Left ventricle myocardium inferior (tissue), 1 donor: ENCODE data around the gene MAP3K5. TPM values are rescaled to one million over a fixed set of nuclear protein-coding genes. Genes with fewer than 3 reads are reported as not detected.
A peak's percentile ranks its signal among the peaks of the same experiment; 100 is the strongest.

Source experiments
- DNase-seq: peaks from one replicate; pipeline ENCODE4 v3.0.0-alpha.2; 2020
- H3K27ac ChIP-seq: fragments of 200-600 bp; replicated peaks from 2 replicates; pipeline ENCODE4 v1.8.0; 2021
- H3K27me3 ChIP-seq: fragments of 200-600 bp; 2 replicates; pipeline ENCODE4 v1.8.0; 2021; ENCODE audit warnings: low read depth
- H3K36me3 ChIP-seq: fragments of 200-600 bp; 2 replicates; pipeline ENCODE4 v1.8.0; 2021
- H3K4me1 ChIP-seq: fragments of 200-600 bp; 2 replicates; pipeline ENCODE4 v1.8.0; 2021
- H3K4me3 ChIP-seq: fragments of 200-600 bp; 2 replicates; pipeline ENCODE4 v1.8.0; 2021; ENCODE audit warnings: mild to moderate bottlenecking, moderate library complexity
- H3K9me3 ChIP-seq: fragments of 200-600 bp; replicated peaks from 2 replicates; pipeline ENCODE4 v1.8.0; 2021
- CTCF ChIP-seq: fragments of 200-600 bp; IDR thresholded peaks from 2 replicates; pipeline ENCODE4 v1.8.0; 2021; ENCODE audit warnings: antibody characterized with exemption, mild to moderate bottlenecking, borderline replicate concordance
- intact Hi-C: fragments of 100-400 bp; cut with micrococcal nuclease; formaldehyde crosslinking; loops from one replicate; pipeline ENCODE4 v1.11.0; 2022
- total RNA-seq: library from RNA; stranded (reverse); fragmentation: NEBNext Ultra II Directional; extraction: Animal tissue kit (Norgen Biotek cat#: 25700); gene quantifications from one replicate; pipeline ENCODE4 v1.2.1, GENCODE V29; 2021
- donor health status: DM: no; HTN: yes; CAD: no; lungs with severe emphysema.

Gene MAP3K5
- total RNA-seq, 1 donor from 2014 or later, result 44.1 TPM

GRCh38 chr6:136738692-136739057, 53.6 kb downstream of the MAP3K5 start:
- intact Hi-C loops, result no loop called here
- Histone ChIP-seq H3K4me1 (peaks cover 68% of the 10 kb centered on the region), H3K27me3 (no peaks in the 10 kb centered on the region), H3K36me3 (no peaks in the 10 kb centered on the region), H3K27ac (peak overlapping the region; percentile 76), H3K9me3 (no peaks in the 10 kb centered on the region), H3K4me3 (peak overlapping the region; percentile 28)
- no peak for TF ChIP-seq CTCF
- DNase-seq, result no peak

- Histone ChIP-seq H3K4me3 (peak overlapping the region; percentile 28), H3K36me3 (no peaks in the 10 kb centered on the region), H3K9me3 (no peaks in the 10 kb centered on the region), H3K27ac (peak overlapping the region; percentile 76), H3K27me3 (no peaks in the 10 kb centered on the region), H3K4me1 (peaks cover 68% of the 10 kb centered on the region)
- DNase-seq, result no peak
- TF ChIP-seq CTCF, result no peak
- intact Hi-C loops, result no loop called here
Observed at GRCh38 chr6:136737871-136738691, 54.2 kb downstream of the MAP3K5 start.

GRCh38 chr6:136737374-136737844, 54.9 kb downstream of the MAP3K5 start:
- peaks cover 72% of the 10 kb centered on the region for H3K4me1 ChIP-seq
- peak overlapping the region; percentile 28 for H3K4me3 ChIP-seq
- no peaks in the 10 kb centered on the region for H3K9me3 ChIP-seq
- no peaks in the 10 kb centered on the region for H3K27me3 ChIP-seq
- DNase-seq, result no peak
- no peaks in the 10 kb centered on the region for H3K36me3 ChIP-seq
- no peak for TF ChIP-seq CTCF
- H3K27ac ChIP-seq, result peak overlapping the region; percentile 76
- intact Hi-C loops, result no loop called here

GRCh38 chr6:136736281-136736960, 55.9 kb downstream of the MAP3K5 start:
- Histone ChIP-seq H3K9me3 (no peaks in the 10 kb centered on the region), H3K27me3 (no peaks in the 10 kb centered on the region), H3K4me3 (no peak overlapping the region), H3K4me1 (peaks cover 64% of the 10 kb centered on the region), H3K36me3 (no peaks in the 10 kb centered on the region), H3K27ac (peak overlapping the region; percentile 76)
- no peak for TF ChIP-seq CTCF
- no peak for DNase-seq
- intact Hi-C loops, result no loop called here

GRCh38 chr6:136734977-136735376, 57.3 kb downstream of the MAP3K5 start:
- H3K27ac ChIP-seq, result no peak overlapping the region

More at GRCh38 chr6:136734977-136735376, 57.3 kb downstream of the MAP3K5 start:
- H3K27me3 ChIP-seq, result no peaks in the 10 kb centered on the region
- peaks cover 50% of the 10 kb centered on the region for H3K4me1 ChIP-seq
- no peaks in the 10 kb centered on the region for H3K36me3 ChIP-seq
- no peak overlapping the region for H3K4me3 ChIP-seq
- no peak for DNase-seq
- H3K9me3 ChIP-seq, result no peaks in the 10 kb centered on the region
- intact Hi-C loops, result no loop called here
- no peak for TF ChIP-seq CTCF
